Stimulated activated CD8-positive, alpha-beta memory T cell treated with anti-CD3 and anti-CD28 coated beads, Interleukin-15, amount 100 ng/mL, for 24 hours (primary cell): ENCODE measurements around the gene SREBF2.

Experiments
- DNase-seq: peaks from one replicate; pipeline ENCODE4 v3.0.0-alpha.2; 2020; ENCODE audit warnings: low read depth

SREBF2 gene

GRCh38 chr22:41876675-41877074 is 43.8 kb downstream of the SREBF2 start:
- no peak for DNase-seq

DNA sequence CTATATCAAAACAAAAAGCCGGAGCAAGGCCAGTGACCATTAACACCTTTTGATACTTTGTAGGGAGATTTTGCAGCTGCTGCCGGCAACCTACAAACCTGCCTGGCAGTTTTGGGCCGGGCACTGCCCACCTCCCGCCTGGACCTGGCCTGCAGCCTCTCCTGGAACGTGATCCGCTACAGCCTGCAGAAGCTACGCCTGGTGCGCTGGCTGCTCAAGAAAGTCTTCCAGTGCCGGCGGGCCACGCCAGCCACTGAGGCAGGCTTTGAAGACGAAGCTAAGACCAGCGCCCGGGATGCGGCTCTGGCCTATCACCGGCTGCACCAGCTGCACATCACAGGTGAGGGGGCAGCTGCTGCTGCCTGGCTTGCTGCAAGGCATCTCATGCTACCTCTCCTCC is 47.7 kb downstream of the SREBF2 start:
- DNase-seq = no peak

- DNase-seq = no peak
These were observed 50.5 kb downstream of the SREBF2 start for GRCh38 chr22:41883400-41883799.

GRCh38 chr22:41885116-41885515 is 52.2 kb downstream of the SREBF2 start:
- DNase-seq = no peak

DNA sequence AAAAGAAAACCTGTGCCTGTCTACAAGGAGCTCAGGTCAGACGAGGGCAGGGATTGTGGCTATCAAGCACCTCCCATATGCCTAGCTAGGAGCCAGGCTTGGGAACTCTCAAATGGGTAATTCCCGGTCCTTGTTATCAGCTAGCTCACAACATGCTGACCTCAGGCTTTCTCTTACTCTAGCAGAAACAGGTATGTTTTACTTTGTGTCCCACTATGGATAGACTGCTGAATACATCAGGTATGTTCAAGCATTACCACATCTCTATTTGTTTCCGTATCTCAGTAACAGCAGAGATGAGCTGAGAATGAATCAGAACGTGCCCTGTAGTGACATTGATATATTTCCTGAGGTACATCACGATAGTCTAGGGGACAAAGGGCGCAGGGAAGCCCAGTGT is 52.6 kb downstream of the SREBF2 start:
- no peak for DNase-seq

DNA sequence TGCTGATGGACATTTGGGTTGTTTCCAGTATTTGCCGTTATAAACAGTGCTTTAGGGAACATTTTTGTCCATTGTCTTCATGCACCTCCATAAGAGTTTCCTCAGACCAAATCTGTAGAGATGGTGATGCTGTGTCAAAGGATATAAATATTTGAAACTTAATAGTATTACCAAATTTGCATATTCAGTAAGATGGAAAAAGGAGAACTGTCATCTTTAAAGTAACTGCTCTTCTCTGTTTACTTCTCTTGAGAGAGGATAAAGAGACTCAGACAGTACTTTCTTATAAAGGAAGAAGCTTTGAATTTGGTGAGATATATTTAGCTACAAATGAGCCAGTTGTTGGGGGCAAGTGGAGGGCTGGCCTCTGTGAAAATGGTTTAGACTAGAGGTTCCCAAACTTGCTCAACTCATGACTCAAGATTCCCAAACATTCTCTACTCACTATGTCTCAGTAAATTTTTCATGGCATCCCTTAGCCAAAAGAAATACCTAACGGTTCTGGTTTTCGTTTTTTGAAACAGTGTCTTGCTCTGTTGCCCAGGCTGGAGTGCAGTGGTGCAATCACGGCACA is 55.8 kb downstream of the SREBF2 start:
- DNase-seq = no peak

DNA sequence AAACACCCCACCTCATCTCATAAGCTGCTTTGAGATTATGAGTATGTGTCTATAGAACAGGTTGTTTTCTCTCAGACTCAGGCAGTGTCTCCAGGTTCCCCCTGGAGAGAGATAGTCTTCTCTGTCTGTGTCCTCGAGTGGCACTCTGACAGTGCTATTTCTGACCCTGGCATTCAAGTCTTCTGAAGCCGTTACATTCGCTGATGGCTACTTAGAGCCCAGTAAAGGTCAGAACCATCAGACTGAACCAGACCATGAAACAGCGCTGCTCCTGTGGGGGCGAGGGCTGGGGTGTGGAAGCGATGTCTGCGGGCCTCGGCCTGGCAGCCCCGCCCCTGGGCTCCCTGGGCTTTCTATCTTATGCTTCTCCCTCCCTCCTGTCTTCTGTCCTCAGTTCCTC is 58.5 kb downstream of the SREBF2 start:
- DNase-seq = no peak

DNA sequence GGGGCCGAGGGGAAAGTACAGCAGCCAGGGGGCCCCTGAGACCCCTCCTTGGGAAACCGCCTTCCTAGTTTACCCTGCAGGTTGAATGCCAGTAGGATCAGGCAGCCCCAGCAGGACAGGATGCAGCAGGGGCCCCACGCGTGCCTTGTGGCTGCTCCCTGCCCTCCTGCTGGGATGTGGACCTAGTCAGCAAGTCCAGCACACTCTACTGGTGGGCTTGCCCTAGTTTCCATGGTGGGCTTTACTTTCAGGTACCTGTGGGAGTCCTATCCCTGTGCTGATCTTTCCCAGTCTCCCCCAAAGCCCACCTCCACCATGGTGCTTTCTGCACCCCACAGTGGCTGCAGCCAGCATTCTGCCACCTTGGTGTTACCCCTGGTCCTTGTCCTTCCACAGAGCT is 59.8 kb downstream of the SREBF2 start:
- no peak for DNase-seq

DNA sequence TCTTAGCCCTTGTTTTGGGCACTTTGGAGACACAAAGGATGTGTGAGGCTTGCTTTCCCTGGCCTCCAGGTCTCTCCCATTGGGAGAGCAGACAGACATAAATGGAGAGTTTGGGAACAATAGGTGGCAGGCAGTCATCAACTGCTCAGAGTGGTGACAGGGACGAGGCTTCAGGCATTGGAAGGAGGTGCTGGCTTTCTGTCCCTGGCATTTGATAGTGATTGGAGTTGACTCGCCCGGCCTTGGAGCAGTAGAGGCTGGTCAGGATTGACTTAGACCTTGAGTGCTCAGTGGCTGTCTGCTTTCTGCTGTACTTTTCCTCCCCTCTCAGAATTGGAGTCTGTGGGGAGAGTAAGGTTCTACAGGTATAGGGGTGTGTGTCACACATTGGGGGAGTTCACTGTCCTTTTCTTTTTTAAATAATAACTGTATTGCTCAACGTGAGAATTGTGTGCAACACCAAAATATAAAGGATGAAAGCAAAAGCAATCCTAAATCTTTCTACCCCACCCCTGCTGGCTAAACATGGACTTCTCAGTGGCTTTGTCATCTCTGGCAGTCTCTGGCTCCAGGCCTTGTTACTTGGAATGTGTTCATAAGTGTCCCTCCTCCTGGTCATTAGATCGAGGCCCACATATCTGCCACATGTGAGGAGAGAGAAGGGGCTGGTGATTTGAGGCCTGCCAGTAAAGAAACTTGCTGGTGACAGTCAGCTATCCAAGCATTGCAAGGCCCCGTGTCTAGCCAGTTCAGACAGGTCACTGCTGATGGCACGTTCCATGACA is 60.9 kb downstream of the SREBF2 start:
- DNase-seq = no peak

GRCh38 chr22:41898645-41899044 is 65.7 kb downstream of the SREBF2 start:
- DNase-seq = no peak

- DNase-seq = no peak
These were observed 66.2 kb downstream of the SREBF2 start for GRCh38 chr22:41899110-41899509.

DNA sequence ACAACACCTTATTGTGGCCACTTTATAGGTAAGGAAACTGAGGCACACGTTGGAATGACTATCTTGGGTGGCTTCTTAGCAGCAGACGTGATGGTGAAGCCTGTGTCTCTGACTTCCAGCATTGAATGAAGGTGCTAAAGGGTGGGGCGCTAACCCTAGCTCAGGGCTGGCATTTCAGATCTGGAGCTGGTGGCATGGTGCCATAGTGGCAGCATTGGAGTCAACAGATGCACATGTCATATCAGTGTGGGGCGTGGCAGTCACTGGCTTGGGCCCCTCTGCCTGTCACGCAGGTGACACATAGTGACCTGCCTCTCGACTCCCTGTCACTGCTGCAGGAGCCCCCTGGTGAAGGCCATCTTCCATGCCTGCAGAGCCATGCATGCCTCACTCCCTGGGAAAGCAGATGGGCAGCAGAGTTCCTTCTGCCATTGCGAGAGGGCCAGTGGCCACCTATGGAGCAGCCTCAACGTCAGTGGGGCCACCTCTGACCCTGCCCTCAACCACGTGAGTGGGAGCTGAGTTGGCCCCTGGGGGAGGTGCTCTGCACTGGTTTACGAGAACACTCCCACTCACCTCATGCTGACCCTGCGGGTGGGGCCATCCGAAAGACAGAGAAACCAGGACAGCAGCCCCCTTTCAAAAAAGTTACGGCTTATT is 67.2 kb downstream of the SREBF2 start:
- DNase-seq = no peak

DNA sequence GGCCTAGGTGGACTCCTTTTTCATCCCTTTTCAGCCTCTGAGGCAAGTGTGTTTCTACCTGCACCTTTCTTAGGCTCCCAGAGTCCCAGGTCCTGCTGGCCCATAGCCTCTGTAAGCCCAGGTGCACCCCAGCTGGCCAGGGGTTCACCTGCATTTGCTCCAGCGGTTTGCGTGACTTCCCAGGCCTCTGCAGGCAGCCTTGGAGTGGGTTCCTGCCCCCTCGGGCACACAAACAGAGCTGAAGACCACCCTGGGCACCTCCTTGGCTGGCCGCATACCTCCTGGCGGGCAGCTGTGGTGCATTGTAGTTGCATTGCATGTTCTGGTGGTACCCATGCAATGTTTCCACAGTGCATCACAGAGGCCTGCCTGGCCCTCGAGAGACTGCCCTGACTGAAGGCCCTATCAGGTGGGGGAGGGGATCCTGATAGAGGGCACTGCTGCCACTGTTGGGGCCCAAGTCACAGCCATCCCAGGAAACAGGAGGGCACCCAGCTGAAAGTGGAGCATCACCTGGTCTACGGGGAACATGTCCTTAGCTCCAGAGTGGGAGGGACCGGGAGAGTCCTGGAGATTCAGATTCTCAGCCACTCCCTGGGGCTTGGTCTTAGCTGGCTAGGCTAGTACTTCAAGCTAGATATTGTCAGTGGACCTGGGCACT is 67.9 kb downstream of the SREBF2 start:
- DNase-seq = no peak

DNA sequence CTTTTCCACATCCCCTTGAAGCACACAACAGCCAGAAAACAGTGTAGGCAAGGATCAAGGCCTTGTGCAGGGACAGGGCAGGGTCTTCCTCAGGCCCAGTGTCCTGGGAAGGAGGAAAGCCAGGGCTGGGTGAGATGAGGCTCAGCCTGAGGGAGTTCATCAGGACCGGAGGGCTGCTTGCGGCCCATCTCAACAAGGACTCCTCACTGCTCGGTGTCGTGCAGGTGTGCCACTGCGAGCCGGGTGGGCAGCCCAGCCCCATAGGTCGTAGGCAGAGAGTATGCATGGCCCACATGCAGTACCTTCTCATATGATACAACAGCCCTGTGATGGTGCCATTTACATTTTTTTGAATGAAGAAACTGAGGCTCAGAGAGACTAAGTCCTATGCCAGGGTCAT is 69.1 kb downstream of the SREBF2 start:
- DNase-seq = no peak

DNA sequence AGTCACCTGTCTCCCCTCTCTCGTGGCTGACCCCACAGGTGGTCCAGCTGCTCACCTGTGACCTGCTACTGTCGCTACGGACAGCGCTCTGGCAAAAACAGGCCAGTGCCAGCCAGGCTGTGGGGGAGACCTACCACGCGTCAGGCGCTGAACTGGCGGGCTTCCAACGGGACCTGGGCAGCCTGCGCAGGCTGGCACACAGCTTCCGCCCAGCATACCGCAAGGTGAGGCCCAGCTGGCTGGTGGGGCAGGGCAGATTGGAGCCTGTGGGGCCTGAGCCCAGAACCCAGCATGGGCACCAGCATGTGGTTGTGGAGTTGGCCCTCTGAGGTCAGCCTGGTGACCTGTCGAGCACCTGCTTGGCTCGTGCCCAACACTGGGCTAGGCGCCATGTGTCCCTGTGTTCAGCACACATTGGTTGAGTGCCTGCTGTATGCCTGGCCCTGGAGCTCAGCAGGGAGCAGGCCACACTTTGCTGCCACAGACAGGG is 70.1 kb downstream of the SREBF2 start:
- DNase-seq = no peak

DNA sequence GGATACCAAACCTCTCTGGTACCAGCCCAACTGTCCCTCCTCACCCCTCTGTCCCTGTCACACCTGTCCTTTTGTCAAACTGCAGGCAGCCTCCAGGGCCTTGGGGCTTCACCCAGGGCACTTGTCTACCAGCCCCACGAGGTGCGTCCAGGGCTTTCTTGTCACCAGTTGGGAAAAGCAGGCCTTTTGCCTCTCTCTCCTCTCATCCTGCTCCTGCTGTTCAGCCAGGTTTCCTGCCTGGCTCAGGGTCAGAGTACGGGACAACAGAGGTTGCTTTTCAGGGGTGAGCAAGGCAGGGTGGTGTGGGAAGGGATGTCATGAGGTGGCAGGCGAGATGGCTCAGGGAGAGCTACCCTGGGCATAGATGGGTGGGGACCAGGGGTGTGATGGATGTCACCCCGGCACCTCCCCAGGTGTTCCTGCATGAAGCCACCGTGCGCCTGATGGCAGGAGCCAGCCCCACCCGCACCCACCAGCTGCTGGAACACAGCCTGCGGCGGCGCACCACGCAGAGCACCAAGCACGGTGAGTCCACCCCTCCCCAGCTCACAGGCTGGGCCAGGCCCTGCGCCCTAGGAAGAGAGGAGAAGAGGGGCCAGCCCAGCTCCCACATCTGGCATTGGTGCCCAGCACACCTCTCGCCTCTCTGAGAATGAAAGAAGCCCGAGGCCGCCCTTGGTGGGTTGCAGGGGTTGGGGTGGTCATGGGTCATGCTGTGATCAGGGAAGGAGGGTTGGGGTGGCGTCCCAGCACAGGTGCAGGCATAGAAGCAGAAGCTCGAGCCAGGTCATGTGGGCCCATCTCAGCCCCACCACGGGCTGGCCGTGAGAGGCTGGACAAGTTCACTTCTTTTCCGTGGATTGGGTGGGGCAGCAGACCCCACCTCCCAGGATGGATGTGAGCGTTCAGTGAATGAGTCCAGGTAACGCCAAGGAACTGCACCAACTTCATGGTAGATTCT is 71.8 kb downstream of the SREBF2 start:
- DNase-seq = no peak

GRCh38 chr22:41905411-41906202 is 72.7 kb downstream of the SREBF2 start:
- DNase-seq = no peak

DNA sequence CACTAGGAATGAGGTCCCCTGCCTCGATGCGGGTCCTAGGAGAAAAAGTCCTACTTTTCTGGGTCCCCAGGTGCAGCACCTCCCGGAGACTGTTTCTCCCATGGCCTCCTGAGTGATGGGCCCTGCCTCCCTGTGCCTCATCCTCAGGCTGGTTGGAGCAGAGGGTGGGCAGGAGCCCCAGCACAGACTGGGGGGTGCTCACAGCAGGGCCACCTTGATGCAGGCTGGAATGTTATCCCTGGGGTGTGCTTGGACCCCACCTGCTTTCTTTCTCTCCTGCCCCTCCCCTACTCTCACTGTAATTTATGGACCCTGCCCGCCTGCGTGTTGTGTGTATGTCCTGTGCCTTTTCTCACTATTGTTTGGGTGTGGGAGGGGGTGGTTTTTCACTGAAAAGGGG is 73.9 kb downstream of the SREBF2 start:
- DNase-seq = no peak

DNA sequence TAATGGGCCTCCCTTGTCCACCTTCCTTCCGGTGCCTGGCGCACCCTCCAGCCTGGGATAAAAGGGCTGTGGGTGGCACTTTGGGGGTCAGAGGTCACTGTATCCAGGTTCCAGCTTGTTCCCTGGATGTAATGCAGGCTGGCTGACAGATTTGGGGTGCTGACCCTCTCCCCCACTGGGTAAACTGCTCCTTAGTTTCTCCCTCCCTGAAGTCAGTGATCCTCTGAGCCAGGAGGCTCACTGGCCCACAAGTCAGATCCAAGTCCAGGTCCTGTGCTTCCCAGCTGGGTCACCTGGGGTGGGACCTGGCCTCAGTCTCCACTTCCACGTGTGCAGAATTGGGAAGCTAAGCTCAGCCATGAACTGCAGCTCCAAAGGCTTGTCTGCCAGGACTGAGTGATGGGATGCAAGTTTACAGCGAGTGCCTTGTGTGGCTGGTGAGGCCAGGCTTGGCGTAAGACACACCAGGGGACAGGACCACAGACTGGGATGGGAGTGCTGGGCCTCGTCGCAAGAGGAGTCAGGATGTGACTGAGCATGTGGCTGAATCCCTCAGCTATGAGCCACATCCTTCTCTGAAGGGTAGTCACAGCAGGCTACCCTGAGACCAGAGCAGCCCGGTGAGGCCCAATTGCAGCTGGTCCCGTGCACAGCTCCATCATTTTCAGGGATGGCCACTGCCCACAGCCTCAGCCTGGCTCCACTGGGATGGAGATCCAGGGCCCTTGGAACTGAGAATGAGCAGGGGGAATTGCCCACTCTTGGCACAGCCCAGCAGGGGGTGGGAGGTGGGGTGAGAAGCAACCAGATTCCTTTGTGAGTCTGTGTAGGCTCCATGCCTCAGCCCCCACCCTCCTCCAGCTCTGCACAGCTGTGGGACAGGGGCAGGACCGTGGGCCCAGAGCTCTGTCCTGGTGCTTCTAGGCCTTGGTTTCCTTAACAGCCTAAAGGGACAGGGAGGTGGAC is 74.8 kb downstream of the SREBF2 start:
- DNase-seq = no peak
